HG03045 (cell line): ENCODE measurements around the gene HIVEP3.
A peak's percentile ranks its signal among the peaks of the same experiment; 100 is the strongest.

Experiments used
- ATAC-seq: cut with Tn5 transposase; IDR thresholded peaks from one replicate; pipeline ENCODE4 v1.9.1; 2021; ENCODE audit warnings: mild to moderate bottlenecking, moderate library complexity; ENCODE audit not compliant: unreplicated experiment

The HIVEP3 gene

DNA sequence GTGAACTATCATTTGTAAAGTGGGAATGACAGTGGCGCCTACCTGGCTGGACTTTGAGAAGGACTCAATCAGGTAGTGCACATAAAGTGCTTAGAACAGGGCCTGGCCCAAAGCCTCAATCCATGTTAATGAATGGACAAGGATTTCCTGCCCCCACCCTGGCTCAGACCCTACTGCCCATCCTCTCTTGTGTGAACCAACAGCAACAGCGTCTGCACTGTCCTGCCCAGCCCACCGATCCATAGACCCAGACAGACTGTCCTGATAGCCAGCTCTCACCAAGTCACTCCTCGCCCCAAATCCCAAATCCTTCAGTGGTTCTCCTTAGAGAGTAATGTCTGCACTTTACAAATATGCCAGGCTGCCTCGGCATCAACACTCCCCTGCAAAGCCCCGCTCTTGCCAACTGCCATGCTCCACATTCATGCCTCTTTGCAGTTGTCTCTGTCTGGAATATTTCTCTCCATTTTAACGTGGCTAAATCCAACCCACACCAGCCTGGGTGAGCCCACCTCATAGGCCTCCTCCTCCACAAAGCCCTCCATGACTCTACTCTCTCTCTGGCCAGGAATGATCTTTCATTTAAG, 276.7 kb downstream of the HIVEP3 start:
- no peak for ATAC-seq

GRCh38 chr1:41641475-41641814, 277.3 kb downstream of the HIVEP3 start:
- no peak for ATAC-seq

DNA sequence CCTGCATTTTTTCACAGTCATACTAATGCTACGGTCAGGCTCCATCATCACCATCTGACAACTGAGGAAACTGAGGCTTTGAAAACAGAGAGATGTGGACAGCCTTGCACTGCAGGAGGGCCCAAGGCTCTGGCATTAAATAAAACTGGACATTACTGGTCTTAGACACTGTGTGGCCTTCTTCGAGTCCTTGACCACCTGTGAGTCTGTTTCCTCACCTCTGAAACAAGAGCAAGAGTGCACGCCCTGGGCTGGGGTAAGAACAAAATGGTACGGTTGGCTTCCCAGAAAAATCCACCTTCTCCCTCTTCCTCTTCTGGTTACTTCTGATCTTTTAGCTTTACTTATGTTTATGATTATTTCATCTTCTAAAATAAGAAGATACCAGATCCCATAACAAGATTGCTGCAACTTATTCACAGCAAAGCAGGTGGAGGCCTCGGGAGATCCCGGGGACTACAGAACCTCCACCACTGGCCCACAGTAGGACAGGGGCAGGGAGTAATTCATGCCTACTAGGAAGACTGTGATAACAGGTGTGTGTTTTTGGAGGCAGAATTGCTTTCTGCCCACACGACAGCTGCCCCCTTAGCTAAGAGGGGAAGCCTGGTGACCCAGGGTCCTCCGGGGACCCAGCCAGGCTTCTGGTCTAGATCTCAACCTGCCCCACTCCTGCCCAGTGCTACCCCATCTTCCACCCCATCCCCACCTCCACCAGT, 277.8 kb downstream of the HIVEP3 start:
- no peak for ATAC-seq

DNA sequence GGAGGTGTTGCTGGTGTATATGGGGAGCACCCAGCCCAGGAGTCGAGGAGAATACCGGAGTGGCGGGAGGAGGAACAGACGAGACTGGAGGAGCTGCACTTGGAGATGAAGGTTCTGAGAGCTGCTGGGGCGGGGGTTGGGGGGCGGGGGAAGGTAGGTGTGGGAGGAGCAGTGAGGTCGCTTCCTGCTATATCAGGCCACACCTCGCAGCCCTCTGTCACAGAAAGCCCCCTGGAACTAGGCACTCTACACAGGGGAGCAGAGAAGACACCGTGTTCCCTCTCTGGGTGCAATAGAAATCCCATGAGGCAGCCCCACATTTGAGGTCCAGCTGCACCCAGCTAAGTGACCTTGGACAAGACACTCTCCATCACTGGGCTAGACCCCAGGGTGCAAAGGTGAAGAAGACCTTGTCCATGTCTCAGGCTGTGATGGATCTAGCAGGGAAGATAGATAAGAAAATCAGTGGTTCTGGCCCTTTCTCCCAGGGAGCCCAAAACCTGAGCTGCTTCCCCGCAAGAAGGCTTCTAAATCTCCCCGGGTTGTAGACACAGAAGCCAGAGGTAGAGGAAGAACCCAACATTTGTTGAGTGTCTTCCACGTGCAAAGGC, 278.5 kb downstream of the HIVEP3 start:
- no peak for ATAC-seq

DNA sequence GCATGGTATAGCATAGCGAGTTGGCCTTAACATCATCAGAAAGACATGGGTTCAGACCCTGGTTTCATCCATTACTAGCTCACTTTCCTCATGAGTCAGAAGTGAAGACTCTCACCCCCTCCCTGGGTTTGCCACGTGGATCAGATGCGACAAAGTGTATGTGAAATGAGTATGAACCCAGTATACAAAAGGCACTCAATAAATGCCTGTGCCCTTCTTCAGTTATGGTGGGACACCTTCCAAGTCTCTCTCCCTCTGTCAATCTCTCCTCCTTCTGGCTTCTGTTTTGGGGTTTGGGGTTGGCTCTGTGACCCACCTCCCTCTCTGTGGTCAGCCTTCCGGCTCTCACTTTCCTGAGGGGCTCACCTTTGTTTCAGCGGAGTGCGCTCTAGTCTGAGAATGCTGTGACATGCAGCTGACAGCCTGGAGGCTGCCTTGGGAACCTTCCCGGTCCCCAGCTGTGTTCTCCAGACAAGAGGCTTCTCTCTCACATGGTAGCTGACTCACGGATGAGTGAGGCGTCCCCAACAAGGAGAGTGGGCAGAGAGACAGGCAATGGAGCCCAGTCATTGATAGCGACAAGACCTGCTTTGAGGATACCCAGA, 279.3 kb downstream of the HIVEP3 start:
- ATAC-seq, result no peak

GRCh38 chr1:41638086-41639024, 280.4 kb downstream of the HIVEP3 start:
- no peak for ATAC-seq

- no peak for ATAC-seq
These were observed 281.4 kb downstream of the HIVEP3 start for GRCh38 chr1:41637367-41637766.

- ATAC-seq, result no peak
These were observed 285.0 kb downstream of the HIVEP3 start for GRCh38 chr1:41633764-41634163.

DNA sequence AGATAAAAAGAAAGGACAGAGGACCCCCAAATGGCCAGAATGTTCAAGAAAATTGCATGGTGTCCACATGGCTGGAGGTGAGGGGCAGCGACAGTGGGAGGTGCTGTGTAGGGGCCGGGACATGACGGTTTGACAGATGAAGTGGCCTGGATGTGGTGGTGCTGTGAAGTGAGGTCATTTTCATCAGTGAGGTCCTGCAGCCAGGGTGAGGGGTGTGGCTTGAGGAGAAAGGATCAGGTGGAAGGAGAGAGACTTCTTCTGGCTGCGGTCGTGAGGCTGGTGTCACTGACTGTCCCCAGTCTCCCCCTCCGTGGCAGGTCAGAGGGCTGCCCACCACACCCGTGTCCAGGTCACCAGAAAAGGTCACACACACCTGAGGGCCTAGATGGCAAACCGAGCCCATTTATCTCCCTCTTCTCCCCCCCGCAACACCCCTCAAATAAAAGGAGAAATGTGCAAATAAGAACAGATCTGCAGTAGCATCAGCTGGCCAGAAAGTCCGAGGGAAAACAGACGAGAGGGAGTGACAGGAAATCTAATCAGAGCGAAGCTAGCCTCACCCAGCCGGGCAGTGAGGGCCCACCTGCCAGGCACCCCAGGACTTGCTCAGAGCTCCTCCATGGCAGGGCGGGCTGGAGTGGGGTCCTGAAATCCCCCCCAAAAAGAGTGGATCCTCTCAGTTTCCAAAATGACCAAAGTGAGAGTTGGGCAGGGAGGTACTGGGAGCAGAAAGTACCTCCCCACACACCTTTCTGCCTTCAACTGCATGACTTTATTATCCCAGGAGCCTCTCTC, 285.7 kb downstream of the HIVEP3 start:
- no peak for ATAC-seq

- no peak for ATAC-seq
These were observed 286.8 kb downstream of the HIVEP3 start for GRCh38 chr1:41631971-41632370.

DNA sequence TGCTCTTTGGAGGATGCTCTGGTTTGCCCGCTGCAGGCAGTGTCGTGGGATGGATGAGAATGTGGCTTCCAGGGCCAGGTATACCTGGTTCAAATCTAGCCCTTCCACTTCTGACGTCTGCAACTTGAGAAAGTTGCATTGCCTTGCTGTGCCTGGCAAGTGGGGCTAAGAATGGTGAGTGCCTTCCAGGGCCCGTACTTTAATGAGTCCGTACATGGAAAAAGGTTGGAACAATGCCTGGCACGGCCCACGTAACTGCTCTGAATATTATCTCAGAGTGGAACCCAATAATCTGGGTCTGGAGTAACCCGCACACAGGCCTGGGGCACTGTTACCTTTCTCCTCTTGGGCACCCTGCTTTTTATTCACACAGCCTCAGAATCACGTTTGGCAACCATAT, 287.6 kb downstream of the HIVEP3 start:
- ATAC-seq, result no peak

- no peak for ATAC-seq
These were observed 289.2 kb downstream of the HIVEP3 start for GRCh38 chr1:41629571-41629970.

DNA sequence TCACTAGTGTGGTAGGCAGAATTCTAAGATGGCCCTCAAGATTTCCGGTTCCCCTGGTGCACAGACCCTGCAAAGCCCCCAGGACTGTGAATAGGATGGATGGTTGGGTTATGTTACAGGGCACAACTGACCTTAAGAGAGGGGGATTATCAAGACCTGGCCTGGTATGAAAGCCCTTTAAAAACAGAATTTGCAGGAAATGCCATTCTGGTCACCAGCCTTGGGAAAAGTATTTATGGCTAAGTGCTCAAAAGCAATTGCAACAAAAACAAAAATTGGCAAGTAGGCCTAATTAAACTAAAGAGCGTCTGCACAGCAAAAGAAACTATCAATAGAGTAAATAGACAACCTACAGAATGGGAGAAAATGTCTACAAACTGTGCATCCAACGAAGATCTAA, 289.6 kb downstream of the HIVEP3 start:
- ATAC-seq, result no peak

GRCh38 chr1:41627491-41628280, 291.0 kb downstream of the HIVEP3 start:
- ATAC-seq, result no peak

DNA sequence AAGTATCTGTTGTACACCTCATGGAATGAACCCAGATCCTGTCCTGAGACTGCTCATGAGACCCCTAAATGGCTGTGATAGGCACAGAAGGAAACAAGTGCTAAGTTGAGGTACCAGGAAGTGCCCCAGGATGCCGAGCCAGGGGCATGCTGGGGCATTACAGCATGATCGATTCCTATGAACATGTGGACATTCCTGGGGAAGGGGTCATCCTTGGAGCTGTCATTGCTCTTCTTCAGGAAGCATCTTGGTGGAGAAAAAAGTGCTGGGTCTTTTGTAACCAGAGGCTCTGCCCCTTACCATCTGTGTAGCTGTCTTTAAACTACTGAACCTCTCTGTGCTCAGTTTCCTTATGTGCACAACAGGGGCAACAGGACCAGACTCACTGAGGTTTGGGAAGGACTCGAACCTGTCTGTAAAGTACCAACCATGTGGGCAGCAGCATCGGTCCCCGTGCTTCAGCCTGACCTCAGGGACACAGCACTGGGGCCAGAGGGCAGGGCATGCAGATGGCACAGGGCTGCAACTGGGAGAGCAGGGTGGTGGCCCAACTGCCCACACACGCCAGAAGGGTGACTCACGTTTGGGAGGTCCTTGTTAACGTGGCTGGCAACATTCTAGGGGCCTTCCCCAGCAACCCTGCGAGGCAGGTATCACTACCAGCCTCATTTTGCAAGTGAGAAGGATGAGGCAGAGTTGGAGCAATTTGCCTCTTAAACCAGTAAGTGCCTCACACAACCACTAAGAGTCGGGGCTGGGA, 291.9 kb downstream of the HIVEP3 start:
- no peak for ATAC-seq

GRCh38 chr1:41626146-41626545, 292.6 kb downstream of the HIVEP3 start:
- ATAC-seq, result no peak

GRCh38 chr1:41623736-41624135, 295.0 kb downstream of the HIVEP3 start:
- ATAC-seq, result peak; percentile 11

DNA sequence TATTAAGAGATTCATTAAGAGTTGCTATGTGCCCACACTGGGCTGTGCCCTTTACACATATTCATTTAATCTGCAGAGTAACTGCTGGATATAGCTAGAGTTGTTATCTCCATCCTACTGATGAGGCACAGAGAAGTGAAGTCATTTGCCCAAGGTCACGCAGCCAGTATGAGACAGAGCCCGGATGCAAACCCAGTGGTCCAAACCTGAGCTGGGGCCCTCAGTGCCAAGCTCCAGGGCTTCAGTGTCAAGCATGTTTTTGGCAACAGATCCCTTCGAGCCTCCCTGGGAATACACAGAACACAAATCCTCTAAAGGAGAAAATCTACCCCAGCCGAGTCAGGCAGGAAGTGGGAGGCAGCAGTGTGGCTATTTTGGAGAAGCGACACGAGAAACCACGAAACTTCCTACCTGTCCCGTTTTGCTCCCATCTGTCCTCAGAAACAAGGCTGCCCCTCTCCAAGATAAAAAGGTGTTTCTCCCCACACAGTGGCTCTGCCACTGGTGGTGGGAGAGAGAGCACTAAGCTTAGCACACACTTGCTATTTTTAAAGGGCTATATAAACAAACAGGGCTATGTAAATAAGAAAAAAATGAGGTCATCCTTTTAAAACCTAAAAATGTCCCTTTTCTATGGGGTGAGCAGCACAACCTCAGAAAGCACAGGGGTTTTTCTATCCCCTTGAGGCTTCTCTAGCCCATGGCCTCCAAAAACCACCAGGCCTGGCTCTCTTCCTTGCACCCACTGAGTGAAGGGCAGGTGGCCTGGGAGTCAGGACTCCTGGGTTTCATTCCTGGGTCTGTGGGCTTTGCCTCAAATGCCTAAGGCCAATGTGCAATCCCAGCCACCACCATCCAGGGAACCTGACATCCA, 295.6 kb downstream of the HIVEP3 start:
- peak; percentile 74 for ATAC-seq
